Naive thymus-derived CD4-positive, alpha-beta T cell (primary cell): ENCODE results near the gene TBC1D16. TPM values are rescaled to one million over a fixed set of nuclear protein-coding genes. Genes with fewer than 3 reads are reported as not detected.

Experiments used
- ATAC-seq: fragments of 150-1000 bp; cut with Tn5 transposase; 2 replicates; pipeline ENCODE4 v1.10.0; 2021; ENCODE audit warnings: mild to moderate bottlenecking, moderate library complexity
- CTCF ChIA-PET: fragments of 350-600 bp; sonication (Branson Sonifier 250); formaldehyde crosslinking; loops from one replicate; lab custom pipeline; 2021; ENCODE audit warnings: antibody characterized with exemption; lab: Charles Lee
- POLR2A ChIA-PET: fragments of 350-600 bp; sonication (Branson Sonifier 250); formaldehyde crosslinking; loops from one replicate; lab custom pipeline; 2021; ENCODE audit warnings: antibody characterized with exemption, inconsistent platforms; lab: Charles Lee
- DNase-seq, 9 donors: peaks; one replicate each; pipeline versions ENCODE4 v3.0.0 to v3.0.0-alpha.2; 2020 to 2022; ENCODE audit warnings: mixed read lengths in 1 of 9
- H3K27ac ChIP-seq: one replicate; pipeline ENCODE4 v1.7.0; 2013; ENCODE audit warnings: mild to moderate bottlenecking, low read depth, low read length, moderate library complexity
- H3K27me3 ChIP-seq, 2 donors: one replicate each; pipeline ENCODE4 v1.7.0; 2013; ENCODE audit warnings: low read length in 2 of 2, mild to moderate bottlenecking in 2 of 2, moderate library complexity in 2 of 2; ENCODE audit not compliant: control insufficient read depth in 2 of 2, insufficient read depth in 2 of 2
- H3K36me3 ChIP-seq, 3 experiments: 1 replicate in 2 of 3; 2 replicates in 1 of 3; pipeline ENCODE4 v1.7.0; 2013; ENCODE audit warnings: low read length in 3 of 3, mild to moderate bottlenecking in 3 of 3, moderate library complexity in 1 of 3; ENCODE audit not compliant: insufficient read depth in 3 of 3, control insufficient read depth in 2 of 3
- H3K4me1 ChIP-seq, 2 donors: one replicate each; pipeline ENCODE4 v1.7.0; 2013; ENCODE audit warnings: low read length in 2 of 2, mild to moderate bottlenecking in 2 of 2, moderate library complexity in 1 of 2; ENCODE audit not compliant: control insufficient read depth in 2 of 2, insufficient read depth in 2 of 2
- H3K4me3 ChIP-seq: 2 replicates; pipeline ENCODE4 v1.7.0; 2013; ENCODE audit warnings: mild to moderate bottlenecking, low read length
- H3K9me3 ChIP-seq, 3 experiments: 1 replicate in 2 of 3; 2 replicates in 1 of 3; pipeline ENCODE4 v1.7.0; 2013; ENCODE audit warnings: low read length in 3 of 3; ENCODE audit not compliant: control insufficient read depth in 2 of 3
- H3K27ac Mint-ChIP-seq, 9 donors: one replicate each; pipeline ENCODE4 v1.8.0; 2020 to 2022; ENCODE audit warnings: mixed read lengths in 9 of 9, mild to moderate bottlenecking in 8 of 9, moderate library complexity in 5 of 9, inconsistent platforms in 2 of 9
- H3K27me3 Mint-ChIP-seq, 5 donors: one replicate each; pipeline ENCODE4 v1.8.0; 2021 to 2022; ENCODE audit warnings: mixed read lengths in 5 of 5, mild to moderate bottlenecking in 1 of 5
- H3K36me3 Mint-ChIP-seq, 5 donors: one replicate each; pipeline ENCODE4 v1.8.0; 2020 to 2022; ENCODE audit warnings: mixed read lengths in 5 of 5, mild to moderate bottlenecking in 3 of 5, inconsistent platforms in 1 of 5
- H3K4me1 Mint-ChIP-seq, 7 donors: one replicate each; pipeline ENCODE4 v1.8.0; 2020 to 2022; ENCODE audit warnings: mixed read lengths in 7 of 7, mild to moderate bottlenecking in 3 of 7, inconsistent platforms in 1 of 7
- H3K4me3 Mint-ChIP-seq, 10 donors: one replicate each; pipeline ENCODE4 v1.8.0; 2020 to 2022; ENCODE audit warnings: mild to moderate bottlenecking in 10 of 10, mixed read lengths in 10 of 10, moderate library complexity in 6 of 10, inconsistent platforms in 2 of 10
- H3K9me3 Mint-ChIP-seq, 11 donors: one replicate each; pipeline ENCODE4 v1.8.0; 2020 to 2022; ENCODE audit warnings: mixed read lengths in 11 of 11, mild to moderate bottlenecking in 4 of 11, inconsistent platforms in 1 of 11, moderate library complexity in 1 of 11
- intact Hi-C, 2 donors: fragments of 100-400 bp; cut with micrococcal nuclease; formaldehyde crosslinking; loops; one replicate each; pipeline ENCODE4 v1.15.1; 2023
- polyA plus RNA-seq, 2 donors: library from polyadenylated mRNA; unstranded; fragments of 300-500 nt; fragmentation: Illumina TruSeq; gene quantifications; one replicate each; pipeline ENCODE4 v1.2.3, GENCODE V29; 2021
- total RNA-seq, 6 experiments: library from RNA in 5 of 6; stranded (reverse) in 5 of 6; gene quantifications; 1 replicate in 5 of 6; 2 replicates in 1 of 6; pipeline ENCODE4 v1.2.3 and lab custom pipeline; 2021 to 2026

Gene TBC1D16
- total and polyA plus RNA-seq, 7 experiments from 2014 or later = 0.44 to 2.5 (median 1.2) TPM

DNA sequence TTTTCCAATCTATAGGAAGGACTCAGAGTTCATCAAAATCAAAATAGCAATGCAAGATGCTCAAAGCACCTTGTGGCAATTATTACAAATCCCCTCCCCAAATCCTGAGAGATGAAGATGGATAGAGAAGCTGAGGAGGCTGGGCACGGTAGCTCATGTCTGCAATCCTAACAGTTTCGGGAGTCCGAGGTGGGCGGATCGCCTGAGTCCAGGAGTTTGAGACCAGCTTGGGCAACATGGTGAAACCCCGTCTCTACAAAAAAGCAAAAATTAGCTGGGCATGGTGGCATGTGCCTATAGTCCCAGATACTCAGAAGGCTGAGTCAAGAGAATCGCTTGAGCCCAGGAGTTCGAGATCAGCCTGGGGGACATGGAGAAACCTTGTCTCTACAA is 8.6 kb downstream of the TBC1D16 start:
- no peaks in the 10 kb centered on the region for H3K27me3 ChIP-seq
- Mint-ChIP-seq H3K36me3 (no peaks in the 10 kb centered on the region), H3K4me1 (peaks cover 0 to 6% (median 0%) of the 10 kb centered on the region in 7 donors), H3K4me3 (no peak overlapping the region), H3K27me3 (peaks cover 0 to 1% (median 0%) of the 10 kb centered on the region in 5 donors), H3K9me3 (no peaks in the 10 kb centered on the region), H3K27ac (no peak overlapping the region)
- H3K27ac ChIP-seq = no peak overlapping the region
- no peaks in the 10 kb centered on the region for H3K36me3 ChIP-seq
- ChIA-PET CTCF (no interaction called here), POLR2A (no interaction called here)
- no peak overlapping the region for H3K4me3 ChIP-seq
- DNase-seq (no peak), ATAC-seq (no peak)
- no peaks in the 10 kb centered on the region for H3K4me1 ChIP-seq
- no peaks in the 10 kb centered on the region for H3K9me3 ChIP-seq
- intact Hi-C loops = no loop called here

DNA sequence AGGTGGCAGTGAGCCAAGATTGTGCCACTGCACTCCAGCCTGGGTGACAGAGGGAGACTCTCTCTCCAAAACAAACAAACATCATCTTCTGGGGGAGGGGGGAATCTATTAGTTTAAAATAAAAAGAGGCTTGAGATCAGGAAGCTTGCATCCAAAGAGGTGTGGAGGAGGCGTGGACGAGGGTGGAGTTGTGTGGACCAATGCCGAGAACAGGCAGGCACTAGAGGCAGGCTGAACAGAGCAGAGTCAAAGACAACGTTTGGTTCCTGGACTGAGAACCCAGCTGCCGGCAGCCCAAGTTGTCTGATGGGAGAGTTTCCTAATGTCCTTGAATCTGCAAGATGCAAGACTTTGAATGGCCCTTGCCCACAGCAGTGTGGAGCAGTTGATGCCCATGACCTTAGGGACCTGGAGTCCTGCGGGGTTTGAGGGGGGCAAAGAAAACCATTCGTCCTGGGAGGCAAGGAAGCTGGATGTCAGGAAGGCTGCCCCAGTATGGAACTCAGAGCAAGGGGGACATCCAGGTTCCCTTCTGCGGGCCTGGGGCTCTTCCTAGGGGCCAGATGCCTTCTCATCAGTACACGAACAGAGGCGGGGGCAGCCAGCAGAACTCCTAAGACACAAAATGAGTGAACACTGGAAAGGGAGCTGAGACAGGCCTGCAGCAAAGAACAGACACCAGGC is 9.2 kb downstream of the TBC1D16 start:
- H3K9me3 Mint-ChIP-seq = no peaks in the 10 kb centered on the region
- no peaks in the 10 kb centered on the region for H3K27me3 Mint-ChIP-seq
- Histone ChIP-seq H3K36me3 (no peaks in the 10 kb centered on the region), H3K4me1 (no peaks in the 10 kb centered on the region), H3K4me3 (no peak overlapping the region), H3K27ac (no peak overlapping the region), H3K27me3 (no peaks in the 10 kb centered on the region), H3K9me3 (no peaks in the 10 kb centered on the region)
- H3K4me3 Mint-ChIP-seq = no peak overlapping the region
- ATAC-seq = no peak
- POLR2A ChIA-PET = no interaction called here
- peaks cover 0 to 4% (median 0%) of the 10 kb centered on the region in 7 donors for H3K4me1 Mint-ChIP-seq
- CTCF ChIA-PET = no interaction called here
- intact Hi-C loops = no loop called here
- no peak overlapping the region for H3K27ac Mint-ChIP-seq
- H3K36me3 Mint-ChIP-seq = no peaks in the 10 kb centered on the region
- DNase-seq = no peak

DNA sequence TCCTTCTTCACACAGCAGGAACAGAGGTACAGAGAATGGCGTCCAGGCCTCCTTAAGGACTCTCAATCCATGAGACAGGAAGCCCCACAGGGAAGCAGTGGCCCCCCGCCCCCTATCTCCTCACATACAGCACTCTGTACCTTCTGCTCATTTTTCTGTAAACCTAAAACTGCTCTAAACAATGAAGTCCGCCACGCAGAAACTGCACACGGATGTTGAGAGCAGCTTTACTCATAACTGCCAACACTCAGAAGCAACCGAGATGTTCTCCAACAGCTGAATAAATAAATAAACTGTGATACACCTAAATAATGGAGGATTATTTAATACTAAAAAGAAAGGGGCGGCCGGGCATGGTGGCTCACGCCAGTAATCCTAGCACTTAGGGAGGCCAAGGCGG is 9.9 kb downstream of the TBC1D16 start:
- DNase-seq (no peak), ATAC-seq (no peak)
- no peak overlapping the region for H3K4me3 ChIP-seq
- intact Hi-C loops = no loop called here
- H3K36me3 ChIP-seq = no peaks in the 10 kb centered on the region
- Mint-ChIP-seq H3K4me3 (no peak overlapping the region), H3K9me3 (no peaks in the 10 kb centered on the region), H3K4me1 (peaks cover 0 to 4% (median 0%) of the 10 kb centered on the region in 7 donors), H3K27me3 (no peaks in the 10 kb centered on the region), H3K27ac (no peak overlapping the region), H3K36me3 (no peaks in the 10 kb centered on the region)
- no peaks in the 10 kb centered on the region for H3K4me1 ChIP-seq
- CTCF ChIA-PET = no interaction called here
- POLR2A ChIA-PET = no interaction called here
- no peaks in the 10 kb centered on the region for H3K9me3 ChIP-seq
- H3K27ac ChIP-seq = no peak overlapping the region
- H3K27me3 ChIP-seq = no peaks in the 10 kb centered on the region

DNA sequence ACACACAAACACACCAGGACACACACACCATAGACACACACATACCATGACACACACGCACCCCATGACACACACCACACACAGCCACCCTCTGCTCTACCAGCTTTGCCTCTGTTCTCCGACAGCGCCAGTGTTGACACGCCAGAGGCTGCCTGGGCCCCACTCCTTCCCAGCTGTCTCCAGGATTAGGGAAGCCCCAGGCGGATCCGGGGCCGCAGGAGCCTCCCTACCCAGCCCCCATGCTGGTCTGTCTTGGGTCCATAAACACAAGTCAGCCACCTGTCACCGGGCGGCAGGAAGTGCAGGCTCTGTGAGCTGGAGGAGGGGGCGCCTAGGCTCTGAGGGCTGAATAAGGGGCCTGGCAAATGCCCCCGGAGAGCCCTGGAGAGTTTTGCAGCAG is 10.5 kb downstream of the TBC1D16 start:
- POLR2A ChIA-PET = no interaction called here
- Mint-ChIP-seq H3K27ac (no peak overlapping the region), H3K4me1 (peaks cover 0 to 4% (median 0%) of the 10 kb centered on the region in 7 donors), H3K36me3 (no peaks in the 10 kb centered on the region), H3K27me3 (no peaks in the 10 kb centered on the region), H3K9me3 (no peaks in the 10 kb centered on the region), H3K4me3 (no peak overlapping the region)
- no peak for ATAC-seq
- Histone ChIP-seq H3K36me3 (no peaks in the 10 kb centered on the region), H3K27ac (no peak overlapping the region), H3K9me3 (no peaks in the 10 kb centered on the region), H3K27me3 (no peaks in the 10 kb centered on the region), H3K4me3 (no peak overlapping the region), H3K4me1 (no peaks in the 10 kb centered on the region)
- CTCF ChIA-PET = no interaction called here
- intact Hi-C loops = no loop called here
- DNase-seq = no peak

DNA sequence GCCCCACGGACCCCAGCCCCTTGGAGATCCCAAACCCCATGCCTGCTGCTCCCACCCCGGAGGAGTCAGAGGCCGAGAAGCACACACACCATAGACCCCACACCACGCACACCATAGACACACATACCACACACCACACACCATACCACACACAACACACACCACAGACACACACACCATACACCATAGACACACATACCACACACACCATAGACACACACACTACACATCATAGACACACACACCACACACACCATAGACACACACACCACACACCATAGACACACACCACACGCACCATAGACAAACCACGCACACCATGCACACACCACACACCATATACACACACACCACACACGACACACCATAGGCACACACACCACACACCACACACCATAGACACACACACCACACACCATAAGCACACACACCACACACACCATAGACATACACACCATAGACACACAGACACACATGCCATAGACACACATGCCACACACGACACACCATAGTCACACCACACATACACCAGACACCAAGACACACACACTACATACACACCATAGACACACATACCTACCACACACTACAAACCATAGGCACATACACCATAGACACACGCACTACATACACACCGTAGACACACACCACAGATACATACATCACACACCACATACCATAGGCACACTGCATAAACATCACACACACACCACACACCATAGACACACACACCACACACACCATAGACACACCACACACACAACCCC is 11.3 kb downstream of the TBC1D16 start:
- Mint-ChIP-seq H3K27me3 (no peaks in the 10 kb centered on the region), H3K36me3 (no peaks in the 10 kb centered on the region), H3K9me3 (no peaks in the 10 kb centered on the region), H3K4me3 (no peak overlapping the region), H3K27ac (no peak overlapping the region), H3K4me1 (peaks cover 0 to 4% (median 0%) of the 10 kb centered on the region in 7 donors)
- no peak overlapping the region for H3K4me3 ChIP-seq
- intact Hi-C loops = no loop called here
- H3K27ac ChIP-seq = no peak overlapping the region
- ChIA-PET CTCF (no interaction called here), POLR2A (no interaction called here)
- no peak for DNase-seq
- no peaks in the 10 kb centered on the region for H3K36me3 ChIP-seq
- no peaks in the 10 kb centered on the region for H3K4me1 ChIP-seq
- H3K9me3 ChIP-seq = no peaks in the 10 kb centered on the region
- ATAC-seq = peak; percentile 38
- H3K27me3 ChIP-seq = no peaks in the 10 kb centered on the region

- H3K27me3 Mint-ChIP-seq = no peaks in the 10 kb centered on the region
- CTCF ChIA-PET = no interaction called here
- no peaks in the 10 kb centered on the region for H3K9me3 Mint-ChIP-seq
- no peaks in the 10 kb centered on the region for H3K4me1 Mint-ChIP-seq
- DNase-seq = no peak
- Histone ChIP-seq H3K9me3 (no peaks in the 10 kb centered on the region), H3K27ac (no peak overlapping the region), H3K36me3 (no peaks in the 10 kb centered on the region), H3K27me3 (no peaks in the 10 kb centered on the region), H3K4me3 (no peak overlapping the region), H3K4me1 (no peaks in the 10 kb centered on the region)
- no peak overlapping the region for H3K4me3 Mint-ChIP-seq
- POLR2A ChIA-PET = no interaction called here
- no peak for ATAC-seq
- H3K36me3 Mint-ChIP-seq = no peaks in the 10 kb centered on the region
- H3K27ac Mint-ChIP-seq = no peak overlapping the region
- intact Hi-C loops = no loop called here
These were observed 12.0 kb downstream of the TBC1D16 start for GRCh38 chr17:80023481-80024205.
